Osteocyte (in vitro differentiated cells): ENCODE data around the gene CLEC1A. TPM values are rescaled to one million over a fixed set of nuclear protein-coding genes. Genes with fewer than 3 reads are reported as not detected.

ENCODE experiments used
- DNase-seq: peaks from one replicate; pipeline ENCODE4 v3.0.0; 2021; ENCODE audit warnings: mixed read lengths; ENCODE audit not compliant: unreplicated experiment; ENCODE audit errors: extremely low spot score
- H3K27ac Mint-ChIP-seq: one replicate; pipeline ENCODE4 v1.8.0; 2021; ENCODE audit warnings: mild to moderate bottlenecking, mixed read lengths; ENCODE audit not compliant: unreplicated experiment
- H3K27me3 Mint-ChIP-seq: one replicate; pipeline ENCODE4 v1.8.0; 2021; ENCODE audit warnings: mixed read lengths; ENCODE audit not compliant: unreplicated experiment
- H3K36me3 Mint-ChIP-seq: one replicate; pipeline ENCODE4 v1.8.0; 2021; ENCODE audit warnings: mixed read lengths; ENCODE audit not compliant: unreplicated experiment
- H3K4me1 Mint-ChIP-seq: one replicate; pipeline ENCODE4 v1.8.0; 2021; ENCODE audit warnings: mixed read lengths; ENCODE audit not compliant: unreplicated experiment
- H3K4me3 Mint-ChIP-seq: one replicate; pipeline ENCODE4 v1.8.0; 2021; ENCODE audit warnings: mild to moderate bottlenecking, moderate library complexity, mixed read lengths; ENCODE audit not compliant: unreplicated experiment
- H3K9me3 Mint-ChIP-seq: one replicate; pipeline ENCODE4 v1.8.0; 2021; ENCODE audit warnings: mixed read lengths; ENCODE audit not compliant: unreplicated experiment
- CTCF ChIP-seq: fragments of 200-600 bp; sonication (generic); IDR thresholded peaks from 2 replicates; pipeline ENCODE4 v1.5.0; 2021; ENCODE audit warnings: antibody characterized with exemption, mild to moderate bottlenecking, moderate library complexity
- total RNA-seq: library from RNA; stranded (reverse); gene quantifications from 2 replicates; pipeline ENCODE4 v1.2.1, GENCODE V29; 2021

CLEC1A gene
- total RNA-seq, 1 donor from 2014 or later: not detected

GRCh38 chr12:10094646-10095395, 4.0 kb downstream of the CLEC1A start:
- no peaks in the 10 kb centered on the region for H3K9me3 Mint-ChIP-seq
- no peak overlapping the region for H3K27ac Mint-ChIP-seq
- no peak for DNase-seq
- H3K4me3 Mint-ChIP-seq: no peak overlapping the region
- peaks cover 6% of the 10 kb centered on the region for H3K27me3 Mint-ChIP-seq
- no peaks in the 10 kb centered on the region for H3K36me3 Mint-ChIP-seq
- TF ChIP-seq CTCF: no peak
- peaks cover 5% of the 10 kb centered on the region for H3K4me1 Mint-ChIP-seq

DNA sequence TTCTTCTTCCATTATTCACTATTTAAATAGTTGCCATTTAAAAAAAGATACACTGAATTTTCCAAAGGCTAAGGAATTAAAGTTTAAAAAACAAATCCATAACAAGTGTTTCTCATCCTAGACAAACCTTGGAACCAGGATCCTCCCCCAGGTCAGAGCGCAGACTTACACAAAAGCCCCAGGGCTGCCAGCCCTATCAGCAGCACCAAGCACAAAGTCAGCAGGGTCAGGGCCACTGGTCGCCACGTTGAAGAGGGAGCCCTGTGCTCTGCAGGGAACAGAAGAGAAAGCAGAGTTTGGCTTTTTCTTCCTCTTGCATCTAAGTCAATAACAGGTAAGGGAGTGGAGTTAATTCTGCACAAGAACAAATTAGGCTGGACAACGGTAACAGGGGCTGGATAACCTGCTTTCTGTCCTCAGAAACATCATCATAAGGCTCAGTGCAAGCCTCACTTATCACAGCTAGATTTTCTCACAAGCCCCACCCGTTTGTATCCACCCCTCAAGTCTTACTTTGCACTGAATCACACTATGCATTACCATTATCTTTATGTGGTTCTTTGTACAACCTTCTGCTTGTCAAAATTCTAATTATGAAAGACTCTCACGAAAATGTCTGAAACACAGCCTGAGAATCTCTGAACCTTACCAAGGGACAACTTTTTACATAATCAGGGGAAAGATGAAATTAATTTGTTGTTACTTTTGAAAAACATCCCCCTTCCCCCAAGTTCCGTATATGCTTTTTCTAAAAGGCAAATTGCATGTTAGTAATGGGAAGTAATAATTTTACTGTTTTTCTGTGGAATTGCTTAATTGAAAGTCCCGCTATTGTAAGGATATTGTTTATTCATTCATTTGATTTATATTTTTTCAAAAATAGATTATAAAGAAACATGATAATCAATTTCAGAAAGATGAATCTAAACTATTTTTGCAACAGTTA, 9.6 kb downstream of the CLEC1A start:
- Mint-ChIP-seq H3K4me3 (no peak overlapping the region), H3K27ac (no peak overlapping the region), H3K27me3 (peaks cover 6% of the 10 kb centered on the region), H3K4me1 (peaks cover 5% of the 10 kb centered on the region), H3K36me3 (no peaks in the 10 kb centered on the region), H3K9me3 (peaks cover 2% of the 10 kb centered on the region)
- no peak for DNase-seq
- TF ChIP-seq CTCF: no peak

- Mint-ChIP-seq H3K36me3 (no peaks in the 10 kb centered on the region), H3K4me1 (peaks cover 4% of the 10 kb centered on the region), H3K27me3 (peaks cover 6% of the 10 kb centered on the region), H3K4me3 (no peak overlapping the region), H3K9me3 (peaks cover 8% of the 10 kb centered on the region), H3K27ac (no peak overlapping the region)
- no peak for DNase-seq
- TF ChIP-seq CTCF: no peak
Observed at GRCh38 chr12:10088031-10088430, 10.8 kb downstream of the CLEC1A start.

DNA sequence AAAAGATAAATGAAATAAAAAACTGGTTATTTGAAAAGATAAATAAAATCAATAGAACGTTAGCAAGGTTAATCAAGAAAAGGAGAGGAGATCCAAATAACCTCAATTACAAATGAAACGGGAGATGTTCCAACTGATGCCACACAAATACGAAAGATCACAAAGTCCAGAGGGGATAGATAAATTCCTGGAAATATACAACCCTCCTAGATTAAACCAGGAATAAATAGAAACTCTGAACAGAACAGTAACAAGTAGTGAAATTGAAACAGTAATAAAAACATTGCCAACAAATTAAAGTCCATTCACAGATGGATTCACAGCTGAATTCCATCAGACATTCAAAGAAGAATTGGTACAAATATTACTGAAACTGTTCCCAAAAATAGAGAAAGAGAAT, 12.4 kb downstream of the CLEC1A start:
- Mint-ChIP-seq H3K27ac (no peak overlapping the region), H3K4me3 (no peak overlapping the region), H3K4me1 (no peaks in the 10 kb centered on the region), H3K27me3 (peaks cover 6% of the 10 kb centered on the region), H3K36me3 (no peaks in the 10 kb centered on the region), H3K9me3 (peaks cover 8% of the 10 kb centered on the region)
- no peak for DNase-seq
- no peak for TF ChIP-seq CTCF

DNA sequence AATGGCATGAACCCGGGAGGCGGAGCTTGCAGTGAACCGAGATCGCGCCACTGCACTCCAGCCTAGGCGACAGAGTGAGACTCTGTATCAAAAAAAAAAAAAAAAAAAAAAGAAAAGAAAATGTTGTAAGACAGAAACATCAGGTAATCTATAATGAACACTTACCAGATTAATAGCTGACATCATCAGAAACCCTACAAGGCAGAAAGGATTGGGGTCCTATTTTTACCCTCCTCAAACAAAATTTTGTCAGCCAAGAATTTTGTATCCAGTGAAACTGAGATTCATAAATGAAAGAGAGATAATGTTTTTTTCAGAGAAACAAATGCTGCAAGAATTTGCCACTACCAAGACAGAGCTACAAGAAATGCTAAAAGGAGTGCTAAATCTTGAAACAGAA, 14.1 kb downstream of the CLEC1A start:
- H3K4me1 Mint-ChIP-seq: no peaks in the 10 kb centered on the region
- H3K4me3 Mint-ChIP-seq: no peak overlapping the region
- no peak overlapping the region for H3K27ac Mint-ChIP-seq
- H3K36me3 Mint-ChIP-seq: no peaks in the 10 kb centered on the region
- H3K27me3 Mint-ChIP-seq: no peaks in the 10 kb centered on the region
- DNase-seq: no peak
- no peak for TF ChIP-seq CTCF
- peaks cover 8% of the 10 kb centered on the region for H3K9me3 Mint-ChIP-seq
